Smooth muscle cell of the pulmonary artery (primary cell): ENCODE data around the gene SERINC2. TPM values are rescaled to one million over a fixed set of nuclear protein-coding genes. Genes with fewer than 3 reads are reported as not detected.

ENCODE experiments used
- total RNA-seq: library from RNA; depleted of rRNA; stranded (reverse); fragments of >200 nt; gene quantifications from 2 replicates; pipeline ENCODE4 v1.2.3, GENCODE V29; 2014

Gene SERINC2
- 4.0 and 13.4 TPM in 2 replicates for total RNA-seq

GRCh38 chr1:31412732-31413404 is at the start of gene SERINC2:
SERINC2 (plus strand) TSS chr1:31413213; CDS start chr1:31413266, 53 bp downstream.

GRCh38 chr1:31373056-31373896 is 39.7 kb upstream of the SERINC2 start, which contains the start of gene FABP3:
FABP3 (minus strand) TSS chr1:31373076; CDS start chr1:31373014, 62 bp downstream.

Other genes with a start within 250 kb of the SERINC2 start
- gene NKAIN1, start 173.3 kb upstream of the SERINC2 start, total RNA-seq = 0.26 and 0.40 TPM in 2 replicates
- 62.0 and 69.6 TPM in 2 replicates for gene SNRNP40, start 116.4 kb upstream of the SERINC2 start, total RNA-seq
- 22.2 and 28.5 TPM in 2 replicates for gene ZCCHC17, start 116.2 kb upstream of the SERINC2 start, total RNA-seq
- 7.5 and 40.1 TPM in 2 replicates for gene FABP3, start 40.1 kb upstream of the SERINC2 start, total RNA-seq
- gene TINAGL1, start 163.3 kb downstream of the SERINC2 start, total RNA-seq = 133 and 442 TPM in 2 replicates
- not detected in 2 replicates for gene HCRTR1, start 204.5 kb downstream of the SERINC2 start, total RNA-seq
- 76.6 and 100 TPM in 2 replicates for gene PEF1, start 231.7 kb downstream of the SERINC2 start, total RNA-seq